HepG2 (cell line): ENCODE measurements around the gene MPG. TPM values are rescaled to one million over a fixed set of nuclear protein-coding genes. Genes with fewer than 3 reads are reported as not detected.

Source experiments
- ATAC-seq: fragments of 200-7000 bp; cut with Tn5 transposase; 3 replicates; pipeline ENCODE4 v1.9.1; 2020; ENCODE audit warnings: mild to moderate bottlenecking, moderate library complexity
- BruUV-seq: library from RNA; stranded (reverse); fragments of 400-500 nt; replicated peaks from 2 replicates; lab custom pipeline; 2021; lab: Mats Ljungman, UMichigan
- CTCF ChIA-PET: fragments of 300-600 bp; formaldehyde crosslinking; extraction: SDS; loops from one replicate; lab custom pipeline; 2021; ENCODE audit warnings: low total read pairs, inconsistent platforms, low intra/inter-chr PET ratio; lab: Yijun Ruan, JAX
- POLR2A ChIA-PET: fragments of 350-600 bp; sonication (Branson Sonifier 250); formaldehyde crosslinking; loops from one replicate; lab custom pipeline; 2020; ENCODE audit warnings: antibody characterized with exemption, inconsistent platforms; lab: Yijun Ruan, JAX
- DNase-seq: peaks from one replicate; pipeline ENCODE4 v3.0.0-alpha.2; 2015; ENCODE audit warnings: low spot score
- FAIRE-seq: peaks from 3 replicates; lab custom pipeline; 2011; peaks lifted over from hg19 to GRCh38; lab: Jason Lieb, UNC
- H2AFZ ChIP-seq: one replicate; pipeline ENCODE4 v1.6.1; 2011; ENCODE audit warnings: low read length, inconsistent platforms
- H3K27ac ChIP-seq: fragments of 300-600 bp; 3 replicates; pipeline ENCODE4 v1.8.0; 2011; ENCODE audit warnings: mixed run types, mild to moderate bottlenecking, mixed read lengths, low read length, inconsistent platforms; ENCODE audit not compliant: insufficient read depth; ENCODE audit errors: extremely low read length
- H3K27me3 ChIP-seq, 2 experiments: fragments of 200-600 bp in 1 of 2; 2 replicates in 1 of 2; 3 replicates in 1 of 2; pipeline versions ENCODE4 v1.6.0 to v1.8.0; 2011; ENCODE audit warnings: low read length in 2 of 2, mild to moderate bottlenecking in 2 of 2, moderate library complexity in 2 of 2, inconsistent platforms in 1 of 2; ENCODE audit not compliant: insufficient read depth in 2 of 2, control insufficient read depth in 1 of 2
- H3K36me3 ChIP-seq, 2 experiments: fragments of 200-600 bp in 1 of 2; replicated peaks in 1 of 2; 2 replicates in 1 of 2; 3 replicates in 1 of 2; pipeline versions ENCODE4 v1.5.1 to v1.8.0; 2011; ENCODE audit warnings: low read length in 2 of 2, inconsistent platforms in 1 of 2; ENCODE audit not compliant: insufficient read depth in 2 of 2, control insufficient read depth in 1 of 2
- H3K4me1 ChIP-seq: 2 replicates; pipeline ENCODE4 v1.5.1; 2012; ENCODE audit warnings: low read length, inconsistent platforms; ENCODE audit not compliant: insufficient read depth
- H3K4me2 ChIP-seq: 2 replicates; pipeline ENCODE4 v1.6.0; 2011; ENCODE audit warnings: low read depth, low read length, inconsistent platforms
- H3K4me3 ChIP-seq, 3 experiments: fragments of 200-600 bp in 1 of 3; sonication (generic), shearing (Covaris generic) in 1 of 3; replicated peaks in 1 of 3; 2 replicates each; pipeline ENCODE4 v1.5.1; 2011 to 2016; ENCODE audit warnings: low read length in 3 of 3, inconsistent platforms in 2 of 3, low read depth in 2 of 3, mild to moderate bottlenecking in 2 of 3, control low read depth in 1 of 3, mixed read lengths in 1 of 3; ENCODE audit not compliant: insufficient read depth in 1 of 3
- H3K79me2 ChIP-seq: one replicate; pipeline ENCODE4 v1.6.1; 2011; ENCODE audit warnings: low read length, inconsistent platforms; ENCODE audit not compliant: insufficient read depth
- H3K9ac ChIP-seq: 2 replicates; pipeline ENCODE4 v1.6.0; 2011; ENCODE audit warnings: mild to moderate bottlenecking, low read depth, low read length, inconsistent platforms; ENCODE audit not compliant: insufficient read depth
- H3K9me3 ChIP-seq: 2 replicates; pipeline ENCODE4 v1.5.1; 2012; ENCODE audit warnings: mild to moderate bottlenecking, low read length
- H4K20me1 ChIP-seq: 2 replicates; pipeline ENCODE4 v1.6.0; 2011; ENCODE audit warnings: inconsistent platforms, mild to moderate bottlenecking, low read length, moderate library complexity; ENCODE audit not compliant: insufficient read depth
- AGO2 ChIP-seq: fragments of 200-400 bp; formaldehyde crosslinking; optimal IDR thresholded peaks from 2 replicates; pipeline ENCODE3; 2017; ENCODE audit warnings: mild to moderate bottlenecking, low read depth, low read length, moderate library complexity
- ATF2 ChIP-seq: sonication (generic); formaldehyde crosslinking; IDR thresholded peaks from 2 replicates; pipeline ENCODE4 v1.4.0; 2020; ENCODE audit warnings: missing genetic modification reagents
- ATF3 ChIP-seq: sonication (generic); formaldehyde crosslinking; IDR thresholded peaks from 2 replicates; pipeline ENCODE4 v1.4.0; 2020; ENCODE audit warnings: missing genetic modification reagents
- ATF7 ChIP-seq, 2 experiments: fragments of 450-650 bp in 1 of 2; sonication (generic) in 1 of 2; formaldehyde crosslinking in 1 of 2; IDR thresholded peaks; 2 replicates each; pipeline versions ENCODE4 v1.4.0 to v1.6.1; 2016 to 2020; ENCODE audit warnings: antibody characterized with exemption in 1 of 2, mild to moderate bottlenecking in 1 of 2, missing genetic modification reagents in 1 of 2
- CEBPB ChIP-seq: IDR thresholded peaks from 2 replicates; pipeline ENCODE4 v1.6.1; 2011; ENCODE audit warnings: low read depth, low read length, improper control_type of control experiment, borderline replicate concordance
- CEBPG ChIP-seq: IDR thresholded peaks from 2 replicates; pipeline ENCODE4 v1.6.1; 2016
- FOXM1 ChIP-seq: sonication (generic); formaldehyde crosslinking; IDR thresholded peaks from 2 replicates; pipeline ENCODE4 v1.5.0; 2020; ENCODE audit warnings: missing genetic modification reagents
- KDM2A ChIP-seq: sonication (generic); formaldehyde crosslinking; IDR thresholded peaks from 2 replicates; pipeline ENCODE4 v1.4.0; 2020; ENCODE audit warnings: low read depth, missing genetic modification reagents, borderline replicate concordance
- KDM5A ChIP-seq: fragments of 200-600 bp; sonication (generic); IDR thresholded peaks from 2 replicates; pipeline ENCODE4 v1.7.0; 2018; ENCODE audit warnings: antibody characterized with exemption, mild to moderate bottlenecking, low read length, borderline replicate concordance
- LBX2 ChIP-seq: sonication (generic); formaldehyde crosslinking; IDR thresholded peaks from 2 replicates; pipeline ENCODE4 v1.5.0; 2020; ENCODE audit warnings: missing genetic modification reagents, mild to moderate bottlenecking, borderline replicate concordance
- STAT6 ChIP-seq: sonication (generic); formaldehyde crosslinking; IDR thresholded peaks from 2 replicates; pipeline ENCODE4 v1.4.0; 2020; ENCODE audit warnings: missing genetic modification reagents, mild to moderate bottlenecking, borderline replicate concordance
- WIZ ChIP-seq: sonication (generic); formaldehyde crosslinking; IDR thresholded peaks from 2 replicates; pipeline ENCODE4 v1.5.1; 2020; ENCODE audit warnings: mild to moderate bottlenecking, missing genetic modification reagents
- ZNF687 ChIP-seq: sonication (generic); formaldehyde crosslinking; IDR thresholded peaks from 2 replicates; pipeline ENCODE4 v1.5.1; 2020; ENCODE audit warnings: mild to moderate bottlenecking, missing genetic modification reagents, moderate library complexity
- ZSCAN22 ChIP-seq: sonication (generic); formaldehyde crosslinking; IDR thresholded peaks from 2 replicates; pipeline ENCODE4 v1.4.0; 2020; ENCODE audit warnings: mild to moderate bottlenecking, missing genetic modification reagents
- WGBS: methylation state at CpG from one replicate; pipeline ENCODE4 v1.1.6; 2017; ENCODE audit warnings: low lambda C conversion rate; 5-methylcytosine and 5-hydroxymethylcytosine counted together
- in situ Hi-C: cut with HindIII; loops from 2 replicates; pipeline ENCODE4 v1.10.0; 2017; ENCODE audit warnings: low pct_unique_long_range_greater_than_20kb; ENCODE audit not compliant: extremely low pct_ligation_motif_present
- intact Hi-C: fragments of 100-400 bp; cut with micrococcal nuclease; formaldehyde crosslinking; loops from one replicate; pipeline ENCODE4 v1.10.0; 2022; ENCODE audit not compliant: unreplicated experiment
- polyA plus RNA-seq, 8 experiments: library from polyadenylated mRNA; depleted of rRNA in 3 of 8; stranded (reverse) in 7 of 8; unstranded in 1 of 8; fragments of >200 nt; fragmentation: Illumina TruSeq in 4 of 8; extraction: Trizol in 4 of 8; gene quantifications; 2 replicates each; pipeline versions ENCODE4 v1.2.1 to v1.2.3, GENCODE V29; 2011 to 2016; ENCODE audit warnings: low read depth in 4 of 8, missing spikeins in 1 of 8, mixed read lengths in 1 of 8; ENCODE audit not compliant: insufficient read depth in 1 of 8
- total RNA-seq, 5 experiments: library from RNA; depleted of rRNA; stranded (reverse); fragments of >200 nt; fragmentation: Illumina TruSeq; extraction: Trizol; gene quantifications; 2 replicates each; pipeline ENCODE4 v1.2.3, GENCODE V29; 2016; ENCODE audit warnings: low read depth in 1 of 5

The MPG gene
- total and polyA plus RNA-seq, 2 of the 13 experiments (the other 11 are each of a cell fraction or from before 2014, with no cell fraction given), result 59.1 to 62.5 TPM

GRCh38 chr16:35011-35677 is 42.9 kb upstream of the MPG start:
- H3K4me3 ChIP-seq, result no peak overlapping the region
- FAIRE-seq (no peak), DNase-seq (no peak), ATAC-seq (peak; percentile 66)
- H3K4me2 ChIP-seq, result peak overlapping the region; percentile 36; the same call in 1 of the 2 replicates
- H3K9ac ChIP-seq, result no peak overlapping the region
- H3K79me2 ChIP-seq, result no peaks in the 10 kb centered on the region
- CTCF ChIA-PET, result no interaction called here
- peaks cover 13% of the 10 kb centered on the region for H3K4me1 ChIP-seq
- POLR2A ChIA-PET, result no interaction called here
- intact Hi-C loops (no loop called here), in situ Hi-C loops (no loop called here)
- no peaks in the 10 kb centered on the region for H3K27me3 ChIP-seq
- no peaks in the 10 kb centered on the region for H3K36me3 ChIP-seq
- WGBS, result 68% methylated on average over 5 of the region's 17 CpGs
- no peaks in the 10 kb centered on the region for H4K20me1 ChIP-seq
- no peaks in the 10 kb centered on the region for H3K9me3 ChIP-seq
- H2AFZ ChIP-seq, result no peak overlapping the region
- BruUV-seq, result no TSS peak
- no peak overlapping the region for H3K27ac ChIP-seq
- TF ChIP-seq STAT6 (CRISPR knock-in tag) (no peak), ATF2 (CRISPR knock-in tag) (no peak), KDM5A (no peak), ATF7 (IDR thresholded peaks at IDR 0.05) (peak; percentile 39), ATF7 (CRISPR knock-in tag; IDR thresholded peaks at IDR 0.05) (no peak), ZNF687 (CRISPR knock-in tag) (peak; percentile 11; the same call in 1 of the 2 replicates), AGO2 (peak; percentile 36), CEBPB (peak; percentile 86; the same call in 1 of the 2 replicates), CEBPG (CRISPR knock-in tag) (peak; percentile 88), LBX2 (no peak), KDM2A (CRISPR knock-in tag) (0 out of 2 replicates have a peak, but pooled peaks have one; percentile 32), ZSCAN22 (CRISPR knock-in tag) (no peak), WIZ (CRISPR knock-in tag) (no peak), ATF3 (CRISPR knock-in tag) (peak; percentile 79), FOXM1 (CRISPR knock-in tag) (no peak)
